Measurements from ENCODE around the gene CCDC24. TPM values are rescaled to one million over a fixed set of nuclear protein-coding genes. Genes with fewer than 3 reads are reported as not detected.

Gene CCDC24
- total and polyA plus RNA-seq, 9 of the 15 experiments (the other 6 are each of a cell fraction or from before 2014, with no cell fraction given), result 0.31 to 4.5 (median 1.5) TPM

Other genes starting within 250 kb of the CCDC24 start
Only the 7 nearest of the 9 such genes appear.
- gene ARTN, start 57.8 kb upstream of the CCDC24 start, total RNA-seq (2014; rRNA removed), result not detected in 2 replicates
- gene ARTN, start 57.8 kb upstream of the CCDC24 start, total RNA-seq (2014; rRNA removed; fragmentation: Illumina TruSeq; extraction: Trizol), result not detected in 2 replicates
- not detected in 2 replicates for gene ARTN, start 57.8 kb upstream of the CCDC24 start, total RNA-seq (2015; rRNA removed; fragmentation: Illumina TruSeq; extraction: Trizol)
- 0.38 TPM in 1 of 2 replicates, not detected in the other for gene ARTN, start 57.8 kb upstream of the CCDC24 start, total RNA-seq (2021)
- 0.06 and 0.07 TPM in 2 replicates for gene ARTN, start 57.8 kb upstream of the CCDC24 start, polyA plus RNA-seq (2011; rRNA removed)
- not detected in 2 replicates for gene ARTN, start 57.8 kb upstream of the CCDC24 start, polyA plus RNA-seq (2014; fragmentation: Illumina TruSeq; extraction: Trizol)
- not detected for gene ARTN, start 57.8 kb upstream of the CCDC24 start, polyA plus RNA-seq (2014; fragmentation: Nextera tagmentation; extraction: Ambion mirVana)
- gene ARTN, start 57.8 kb upstream of the CCDC24 start, polyA plus RNA-seq (2014; rRNA removed), result not detected in 2 replicates
- gene IPO13, start 44.6 kb upstream of the CCDC24 start, total RNA-seq (2014; rRNA removed), result 17.5 and 27.9 TPM in 2 replicates
- 7.8 and 10.0 TPM in 2 replicates for gene IPO13, start 44.6 kb upstream of the CCDC24 start, total RNA-seq (2014; rRNA removed; fragmentation: Illumina TruSeq; extraction: Trizol)
- gene IPO13, start 44.6 kb upstream of the CCDC24 start, total RNA-seq (2015; rRNA removed; fragmentation: Illumina TruSeq; extraction: Trizol), result 16.1 and 16.2 TPM in 2 replicates
- gene IPO13, start 44.6 kb upstream of the CCDC24 start, total RNA-seq (2021), result 28.4 and 30.8 TPM in 2 replicates
- gene IPO13, start 44.6 kb upstream of the CCDC24 start, polyA plus RNA-seq (2011; rRNA removed), result 13.9 and 19.1 TPM in 2 replicates
- 24.7 and 27.1 TPM in 2 replicates for gene IPO13, start 44.6 kb upstream of the CCDC24 start, polyA plus RNA-seq (2014; fragmentation: Illumina TruSeq; extraction: Trizol)
- 1 to 10 TPM; 7.0 to 9.8 TPM for gene IPO13, start 44.6 kb upstream of the CCDC24 start, polyA plus RNA-seq (2014; fragmentation: Nextera tagmentation; extraction: Ambion mirVana)
- 18.6 and 22.0 TPM in 2 replicates for gene IPO13, start 44.6 kb upstream of the CCDC24 start, polyA plus RNA-seq (2014; rRNA removed)
- gene DPH2, start 21.6 kb upstream of the CCDC24 start, total RNA-seq (2014; rRNA removed), result 87.5 and 122 TPM in 2 replicates
- 31.9 and 39.4 TPM in 2 replicates for gene DPH2, start 21.6 kb upstream of the CCDC24 start, total RNA-seq (2014; rRNA removed; fragmentation: Illumina TruSeq; extraction: Trizol)
- gene DPH2, start 21.6 kb upstream of the CCDC24 start, total RNA-seq (2015; rRNA removed; fragmentation: Illumina TruSeq; extraction: Trizol), result 66.8 and 68.1 TPM in 2 replicates
- 94.1 and 97.3 TPM in 2 replicates for gene DPH2, start 21.6 kb upstream of the CCDC24 start, total RNA-seq (2021)
- 63.1 and 71.2 TPM in 2 replicates for gene DPH2, start 21.6 kb upstream of the CCDC24 start, polyA plus RNA-seq (2011; rRNA removed)
- gene DPH2, start 21.6 kb upstream of the CCDC24 start, polyA plus RNA-seq (2014; fragmentation: Illumina TruSeq; extraction: Trizol), result 81.1 and 106 TPM in 2 replicates
- gene DPH2, start 21.6 kb upstream of the CCDC24 start, polyA plus RNA-seq (2014; fragmentation: Nextera tagmentation; extraction: Ambion mirVana), result 10 to 100 TPM; 17.9 to 27.0 TPM
- 93.2 and 110 TPM in 2 replicates for gene DPH2, start 21.6 kb upstream of the CCDC24 start, polyA plus RNA-seq (2014; rRNA removed)
- 296 and 328 TPM in 2 replicates for gene ATP6V0B, start 16.6 kb upstream of the CCDC24 start, total RNA-seq (2014; rRNA removed)
- gene ATP6V0B, start 16.6 kb upstream of the CCDC24 start, total RNA-seq (2014; rRNA removed; fragmentation: Illumina TruSeq; extraction: Trizol), result 143 and 167 TPM in 2 replicates
- gene ATP6V0B, start 16.6 kb upstream of the CCDC24 start, total RNA-seq (2015; rRNA removed; fragmentation: Illumina TruSeq; extraction: Trizol), result 196 and 203 TPM in 2 replicates
- 279 and 286 TPM in 2 replicates for gene ATP6V0B, start 16.6 kb upstream of the CCDC24 start, total RNA-seq (2021)
- gene ATP6V0B, start 16.6 kb upstream of the CCDC24 start, polyA plus RNA-seq (2011; rRNA removed), result 220 and 288 TPM in 2 replicates
- 186 and 195 TPM in 2 replicates for gene ATP6V0B, start 16.6 kb upstream of the CCDC24 start, polyA plus RNA-seq (2014; fragmentation: Illumina TruSeq; extraction: Trizol)
- 100 to 1,000 TPM; 137 to 276 TPM for gene ATP6V0B, start 16.6 kb upstream of the CCDC24 start, polyA plus RNA-seq (2014; fragmentation: Nextera tagmentation; extraction: Ambion mirVana)
- 282 and 348 TPM in 2 replicates for gene ATP6V0B, start 16.6 kb upstream of the CCDC24 start, polyA plus RNA-seq (2014; rRNA removed)
- gene B4GALT2, start 12.4 kb upstream of the CCDC24 start, total RNA-seq (2014; rRNA removed), result 86.8 and 116 TPM in 2 replicates
- 23.4 and 31.0 TPM in 2 replicates for gene B4GALT2, start 12.4 kb upstream of the CCDC24 start, total RNA-seq (2014; rRNA removed; fragmentation: Illumina TruSeq; extraction: Trizol)
- 43.8 and 45.9 TPM in 2 replicates for gene B4GALT2, start 12.4 kb upstream of the CCDC24 start, total RNA-seq (2015; rRNA removed; fragmentation: Illumina TruSeq; extraction: Trizol)
- 76.2 and 78.0 TPM in 2 replicates for gene B4GALT2, start 12.4 kb upstream of the CCDC24 start, total RNA-seq (2021)
- 39.0 and 43.9 TPM in 2 replicates for gene B4GALT2, start 12.4 kb upstream of the CCDC24 start, polyA plus RNA-seq (2011; rRNA removed)
- gene B4GALT2, start 12.4 kb upstream of the CCDC24 start, polyA plus RNA-seq (2014; fragmentation: Illumina TruSeq; extraction: Trizol), result 63.7 and 69.7 TPM in 2 replicates
- gene B4GALT2, start 12.4 kb upstream of the CCDC24 start, polyA plus RNA-seq (2014; fragmentation: Nextera tagmentation; extraction: Ambion mirVana), result 1 to 10 TPM; 1.3 to 2.8 TPM
- gene B4GALT2, start 12.4 kb upstream of the CCDC24 start, polyA plus RNA-seq (2014; rRNA removed), result 71.9 and 85.4 TPM in 2 replicates
- 4.1 and 8.4 TPM in 2 replicates for gene SLC6A9, start 39.9 kb downstream of the CCDC24 start, total RNA-seq (2014; rRNA removed)
- gene SLC6A9, start 39.9 kb downstream of the CCDC24 start, total RNA-seq (2014; rRNA removed; fragmentation: Illumina TruSeq; extraction: Trizol), result 2.5 and 3.0 TPM in 2 replicates
- gene SLC6A9, start 39.9 kb downstream of the CCDC24 start, total RNA-seq (2015; rRNA removed; fragmentation: Illumina TruSeq; extraction: Trizol), result 0.51 and 0.75 TPM in 2 replicates
- 16.7 and 18.7 TPM in 2 replicates for gene SLC6A9, start 39.9 kb downstream of the CCDC24 start, total RNA-seq (2021)
- 2.9 and 8.8 TPM in 2 replicates for gene SLC6A9, start 39.9 kb downstream of the CCDC24 start, polyA plus RNA-seq (2011; rRNA removed)
- gene SLC6A9, start 39.9 kb downstream of the CCDC24 start, polyA plus RNA-seq (2014; fragmentation: Illumina TruSeq; extraction: Trizol), result 12.9 and 16.7 TPM in 2 replicates
- under 1 TPM; 0.17 to 0.25 TPM for gene SLC6A9, start 39.9 kb downstream of the CCDC24 start, polyA plus RNA-seq (2014; fragmentation: Nextera tagmentation; extraction: Ambion mirVana)
- 10.5 and 10.6 TPM in 2 replicates for gene SLC6A9, start 39.9 kb downstream of the CCDC24 start, polyA plus RNA-seq (2014; rRNA removed)
- gene KLF17, start 127.2 kb downstream of the CCDC24 start, total RNA-seq (2014; rRNA removed), result not detected in 2 replicates
- gene KLF17, start 127.2 kb downstream of the CCDC24 start, total RNA-seq (2014; rRNA removed; fragmentation: Illumina TruSeq; extraction: Trizol), result not detected in 2 replicates
- not detected in 2 replicates for gene KLF17, start 127.2 kb downstream of the CCDC24 start, total RNA-seq (2015; rRNA removed; fragmentation: Illumina TruSeq; extraction: Trizol)
- gene KLF17, start 127.2 kb downstream of the CCDC24 start, total RNA-seq (2021), result not detected in 2 replicates
- gene KLF17, start 127.2 kb downstream of the CCDC24 start, polyA plus RNA-seq (2011; rRNA removed), result 0.13 TPM in 1 of 2 replicates, not detected in the other
- gene KLF17, start 127.2 kb downstream of the CCDC24 start, polyA plus RNA-seq (2014; fragmentation: Illumina TruSeq; extraction: Trizol), result not detected in 2 replicates
- gene KLF17, start 127.2 kb downstream of the CCDC24 start, polyA plus RNA-seq (2014; fragmentation: Nextera tagmentation; extraction: Ambion mirVana), result under 1 TPM in 1 of 2 experiments, not detected in 1; 0.01 TPM
- 0.24 TPM in 1 of 2 replicates, not detected in the other for gene KLF17, start 127.2 kb downstream of the CCDC24 start, polyA plus RNA-seq (2014; rRNA removed)